Cardiac muscle cell (in vitro differentiated cells and primary cell): ENCODE measurements around the gene RASAL2. TPM values are rescaled to one million over a fixed set of nuclear protein-coding genes. Genes with fewer than 3 reads are reported as not detected.
A peak's percentile ranks its signal among the peaks of the same experiment; 100 is the strongest.
"Not testable (repeated sequence)": the region's sequence is repeated elsewhere in the genome, so short reads cannot be mapped to it uniquely, and the experiment has no call there.

ENCODE experiments used
- DNase-seq, 2 donors: peaks; one replicate each; pipeline versions ENCODE4 v3.0.0 to v3.0.0-alpha.2; 2010 to 2017; ENCODE audit warnings: low read depth in 1 of 2, low spot score in 1 of 2
- H3K27ac ChIP-seq: fragments of 200-600 bp; sonication (generic); 2 replicates; pipeline ENCODE4 v1.5.1; 2016
- H3K27me3 ChIP-seq: fragments of 200-600 bp; sonication (generic); 2 replicates; pipeline ENCODE4 v1.6.0; 2016; ENCODE audit warnings: control low read depth
- H3K36me3 ChIP-seq: fragments of 200-600 bp; sonication (generic); 2 replicates; pipeline ENCODE4 v1.5.1; 2016; ENCODE audit warnings: control low read depth
- H3K4me1 ChIP-seq: fragments of 200-600 bp; sonication (generic); 2 replicates; pipeline ENCODE4 v1.8.1; 2017; ENCODE audit warnings: low read depth, mild to moderate bottlenecking, mixed run types
- H3K4me3 ChIP-seq: fragments of 200-600 bp; sonication (generic); 2 replicates; pipeline ENCODE4 v1.5.1; 2016; ENCODE audit warnings: mild to moderate bottlenecking
- H3K9me3 ChIP-seq: fragments of 200-600 bp; sonication (generic); 2 replicates; pipeline ENCODE4 v1.5.1; 2017; ENCODE audit warnings: low read depth, mild to moderate bottlenecking, control low read depth
- polyA plus RNA-seq: library from polyadenylated mRNA; unstranded; fragments of >200 nt; fragmentation: Nextera tagmentation; extraction: Ambion mirVana; gene quantifications from 2 replicates; pipeline ENCODE4 v1.2.1, GENCODE V29; 2016
- total RNA-seq: library from RNA; depleted of rRNA; stranded (reverse); fragments of >200 nt; gene quantifications from 2 replicates; pipeline ENCODE4 v1.2.3, GENCODE V29; 2016
- TF ChIP-seq, protein P1 (sequence below): IDR thresholded peaks from 2 replicates; pipeline ENCODE4 v1.5.1; 2012; ENCODE audit warnings: low read depth, mild to moderate bottlenecking, low read length

Gene RASAL2
- total and polyA plus RNA-seq, 2 experiments from 2014 or later: 11.2 to 35.3 TPM

GRCh38 chr1:178385662-178386061 lies 291.8 kb downstream of the RASAL2 start:
- Histone ChIP-seq H3K27ac (no peak overlapping the region), H3K4me1 (peaks cover 35% of the 10 kb centered on the region), H3K9me3 (no peaks in the 10 kb centered on the region), H3K27me3 (no peaks in the 10 kb centered on the region), H3K4me3 (no peak overlapping the region), H3K36me3 (no peaks in the 10 kb centered on the region)
- TF ChIP-seq, protein P1, sequence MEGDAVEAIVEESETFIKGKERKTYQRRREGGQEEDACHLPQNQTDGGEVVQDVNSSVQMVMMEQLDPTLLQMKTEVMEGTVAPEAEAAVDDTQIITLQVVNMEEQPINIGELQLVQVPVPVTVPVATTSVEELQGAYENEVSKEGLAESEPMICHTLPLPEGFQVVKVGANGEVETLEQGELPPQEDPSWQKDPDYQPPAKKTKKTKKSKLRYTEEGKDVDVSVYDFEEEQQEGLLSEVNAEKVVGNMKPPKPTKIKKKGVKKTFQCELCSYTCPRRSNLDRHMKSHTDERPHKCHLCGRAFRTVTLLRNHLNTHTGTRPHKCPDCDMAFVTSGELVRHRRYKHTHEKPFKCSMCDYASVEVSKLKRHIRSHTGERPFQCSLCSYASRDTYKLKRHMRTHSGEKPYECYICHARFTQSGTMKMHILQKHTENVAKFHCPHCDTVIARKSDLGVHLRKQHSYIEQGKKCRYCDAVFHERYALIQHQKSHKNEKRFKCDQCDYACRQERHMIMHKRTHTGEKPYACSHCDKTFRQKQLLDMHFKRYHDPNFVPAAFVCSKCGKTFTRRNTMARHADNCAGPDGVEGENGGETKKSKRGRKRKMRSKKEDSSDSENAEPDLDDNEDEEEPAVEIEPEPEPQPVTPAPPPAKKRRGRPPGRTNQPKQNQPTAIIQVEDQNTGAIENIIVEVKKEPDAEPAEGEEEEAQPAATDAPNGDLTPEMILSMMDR: no peak
- no peak for DNase-seq

GRCh38 chr1:178388418-178389145 lies 294.7 kb downstream of the RASAL2 start:
- Histone ChIP-seq H3K4me3 (peak overlapping the region; percentile 4), H3K27ac (peak overlapping the region; percentile 75), H3K36me3 (no peaks in the 10 kb centered on the region), H3K9me3 (no peaks in the 10 kb centered on the region), H3K4me1 (peaks cover 17% of the 10 kb centered on the region), H3K27me3 (no peaks in the 10 kb centered on the region)
- peak; percentile 39 to 74 for DNase-seq
- TF ChIP-seq, protein P1: no peak

GRCh38 chr1:178389441-178389840 lies 295.5 kb downstream of the RASAL2 start:
- Histone ChIP-seq H3K4me3 (no peak overlapping the region), H3K27me3 (no peaks in the 10 kb centered on the region), H3K4me1 (peaks cover 17% of the 10 kb centered on the region), H3K9me3 (no peaks in the 10 kb centered on the region), H3K27ac (peak overlapping the region; percentile 75), H3K36me3 (no peaks in the 10 kb centered on the region)
- TF ChIP-seq, protein P1: no peak
- peak in 1 of 2 donors; percentile 13 for DNase-seq

DNA sequence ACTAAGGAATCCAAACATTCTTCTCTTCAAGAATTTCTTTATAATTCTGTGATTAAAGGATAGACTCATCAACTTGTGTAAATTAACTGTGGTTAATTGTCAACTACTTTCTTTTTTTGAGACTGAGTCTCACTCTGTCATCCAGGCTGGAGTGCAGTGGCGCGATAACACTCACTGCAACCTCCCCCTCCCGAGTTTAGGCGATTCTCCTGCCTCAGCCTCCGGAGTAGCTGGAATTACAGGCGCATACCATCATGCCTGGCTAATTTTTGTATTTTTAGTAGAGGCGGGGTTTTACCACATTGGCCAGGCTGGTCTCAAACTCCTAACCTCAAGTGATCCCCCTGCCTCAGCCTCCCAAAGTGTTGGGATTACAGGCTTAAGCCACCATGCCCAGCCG lies 296.4 kb downstream of the RASAL2 start:
- H3K27me3 ChIP-seq, H3K27ac ChIP-seq, H3K4me3 ChIP-seq, H3K9me3 ChIP-seq, H3K36me3 ChIP-seq, DNase-seq: not testable (repeated sequence)
- peaks cover 17% of the 10 kb centered on the region for H3K4me1 ChIP-seq

DNA sequence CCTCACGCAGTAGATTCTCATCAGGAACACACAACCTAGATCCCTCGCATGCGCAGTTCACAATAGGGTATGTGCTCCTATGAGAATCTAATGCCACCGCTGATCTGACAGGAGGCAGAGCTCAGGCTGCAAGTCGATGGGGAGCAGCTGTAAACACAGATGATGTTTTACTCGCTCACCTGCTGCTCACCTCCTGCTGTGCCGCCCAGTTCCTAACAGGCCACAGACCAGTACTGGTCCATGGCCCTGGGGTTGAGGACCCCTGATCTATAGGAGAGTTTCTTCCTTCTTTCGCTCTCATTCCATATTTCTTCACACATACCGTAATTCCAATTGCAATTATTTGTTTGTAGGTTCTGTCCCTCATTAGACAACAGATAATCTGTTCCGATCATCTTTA lies 299.5 kb downstream of the RASAL2 start:
- no peaks in the 10 kb centered on the region for H3K36me3 ChIP-seq
- no peak overlapping the region for H3K4me3 ChIP-seq
- no peaks in the 10 kb centered on the region for H3K9me3 ChIP-seq
- peaks cover 12% of the 10 kb centered on the region for H3K4me1 ChIP-seq
- H3K27me3 ChIP-seq: no peaks in the 10 kb centered on the region
- TF ChIP-seq, protein P1: no peak
- no peak for DNase-seq
- no peak overlapping the region for H3K27ac ChIP-seq

DNA sequence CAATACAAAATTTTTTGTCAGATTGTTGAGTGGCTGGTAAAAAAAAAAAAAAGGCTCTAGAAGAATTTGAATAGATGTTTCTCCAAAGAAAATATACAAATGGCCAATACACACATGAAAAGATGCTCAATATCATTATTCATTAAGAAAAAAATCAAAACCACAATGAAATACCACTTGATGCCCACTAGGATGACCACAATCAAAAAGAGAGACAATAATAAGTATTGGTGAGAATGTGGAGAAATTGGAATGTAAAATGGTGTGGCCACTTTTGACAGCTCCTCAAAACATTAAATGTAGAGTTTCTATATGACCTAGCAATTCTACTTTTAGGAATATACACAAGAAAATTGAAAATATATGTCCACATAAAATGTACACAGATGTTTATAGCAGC lies 302.9 kb downstream of the RASAL2 start:
- no peak overlapping the region for H3K27ac ChIP-seq
- TF ChIP-seq, protein P1: no peak
- no peaks in the 10 kb centered on the region for H3K27me3 ChIP-seq
- no peak overlapping the region for H3K4me3 ChIP-seq
- no peaks in the 10 kb centered on the region for H3K9me3 ChIP-seq
- peaks cover 9% of the 10 kb centered on the region for H3K4me1 ChIP-seq
- no peak for DNase-seq
- H3K36me3 ChIP-seq: no peaks in the 10 kb centered on the region
